Mammary epithelial cell (primary cell): ENCODE measurements around the gene NACA2.

Source experiments
- CTCF ChIP-seq, 2 donors: IDR thresholded peaks in 1 of 2; conservative IDR thresholded peaks in 1 of 2; 2 replicates each; pipeline ENCODE4 v1.5.1; 2011 to 2012; ENCODE audit warnings: inconsistent platforms in 2 of 2, low read length in 2 of 2, mild to moderate bottlenecking in 2 of 2, control low read depth in 1 of 2, low read depth in 1 of 2; ENCODE audit not compliant: insufficient read depth in 1 of 2; ENCODE audit errors: extremely low read depth in 1 of 2
- EZH2 ChIP-seq: IDR thresholded peaks from 2 replicates; pipeline ENCODE4 v1.6.1; 2012; ENCODE audit warnings: low read length, inconsistent platforms, borderline replicate concordance

- TF ChIP-seq CTCF (conservative IDR thresholded peaks at IDR 0.05 in 1 of 2, IDR thresholded peaks at IDR 0.05 in 1 of 2; ENCODE audit: extremely low read depth in 1 of 2, insufficient read depth in 1 of 2, low read depth in 1 of 2, low read length in 2 of 2) = no peak
- TF ChIP-seq EZH2 = no peak
Measured at GRCh38 chr17:61568219-61569072, 22.6 kb downstream of the NACA2 start.
